OCI-LY3 (cell line): ENCODE results near the gene ELF3.
"Not testable (repeated sequence)": the region's sequence is repeated elsewhere in the genome, so short reads cannot be mapped to it uniquely, and the experiment has no call there.

Experiments used
- CTCF ChIP-seq: fragments of 200-600, 300-600 bp; sonication (generic); IDR thresholded peaks from 2 replicates; pipeline ENCODE4 v1.5.1; 2014; ENCODE audit warnings: antibody characterized with exemption, low read length, low read depth
- EZH2phosphoT487 ChIP-seq: fragments of 200-600 bp; shearing (Covaris generic); IDR thresholded peaks from 2 replicates; pipeline ENCODE4 v1.6.1; 2018; ENCODE audit warnings: antibody characterized with exemption, mixed run types, low read depth

- TF ChIP-seq CTCF, EZH2phosphoT487: not testable (repeated sequence)
These were observed 46.9 kb downstream of the ELF3 start for GRCh38 chr1:202057335-202057704.
